ENCODE data around the gene PTH1R. TPM values are rescaled to one million over a fixed set of nuclear protein-coding genes. Genes with fewer than 3 reads are reported as not detected.

PTH1R gene
- total and polyA plus RNA-seq, 4 donors = 11.2 to 29.7 (median 19.9) TPM

- DNase-seq (peak; percentile 75 to 77 (median 77)), ATAC-seq (ENCODE audit: insufficient read depth, low FRiP score) (no peak)
- Histone ChIP-seq H3K4me3 (peak overlapping the region; percentile 35), H3K4me1 (ENCODE audit: control insufficient read depth in 5 of 5, insufficient read depth in 5 of 5, low read length in 5 of 5) (peaks cover 0 to 48% (median 15%) of the 10 kb centered on the region in 5 donors), H3K9me3 (ENCODE audit: control insufficient read depth in 4 of 4, insufficient read depth in 3 of 4, low read length in 3 of 4) (no peaks in the 10 kb centered on the region), H3K36me3 (ENCODE audit: control insufficient read depth in 4 of 4, insufficient read depth in 4 of 4, low read length in 4 of 4) (peaks cover 0 to 10% (median 0%) of the 10 kb centered on the region in 4 donors), H3K9ac (ENCODE audit: insufficient read depth in 1 of 2, low read length in 2 of 2) (peak overlapping the region in 1 of 2 donors; percentile 28), H3K27ac (ENCODE audit: low read depth in 1 of 2, low read length in 1 of 2) (peak overlapping the region in 1 of 2 donors; percentile 37), H3K27me3 (ENCODE audit: control insufficient read depth in 3 of 3, insufficient read depth in 3 of 3, low read length in 2 of 3) (peaks cover 0 to 22% (median 0%) of the 10 kb centered on the region in 3 donors)
- TF ChIP-seq CTCF (IDR thresholded peaks at IDR 0.05; ENCODE audit: control extremely low read depth, extremely low read depth) = no peak
- WGBS, 2 donors = 2 to 3% methylated on average over 48 to 83 of the region's 83 CpGs
These were observed 4.3 kb downstream of the PTH1R start for GRCh38 chr3:46881596-46882376.

DNA sequence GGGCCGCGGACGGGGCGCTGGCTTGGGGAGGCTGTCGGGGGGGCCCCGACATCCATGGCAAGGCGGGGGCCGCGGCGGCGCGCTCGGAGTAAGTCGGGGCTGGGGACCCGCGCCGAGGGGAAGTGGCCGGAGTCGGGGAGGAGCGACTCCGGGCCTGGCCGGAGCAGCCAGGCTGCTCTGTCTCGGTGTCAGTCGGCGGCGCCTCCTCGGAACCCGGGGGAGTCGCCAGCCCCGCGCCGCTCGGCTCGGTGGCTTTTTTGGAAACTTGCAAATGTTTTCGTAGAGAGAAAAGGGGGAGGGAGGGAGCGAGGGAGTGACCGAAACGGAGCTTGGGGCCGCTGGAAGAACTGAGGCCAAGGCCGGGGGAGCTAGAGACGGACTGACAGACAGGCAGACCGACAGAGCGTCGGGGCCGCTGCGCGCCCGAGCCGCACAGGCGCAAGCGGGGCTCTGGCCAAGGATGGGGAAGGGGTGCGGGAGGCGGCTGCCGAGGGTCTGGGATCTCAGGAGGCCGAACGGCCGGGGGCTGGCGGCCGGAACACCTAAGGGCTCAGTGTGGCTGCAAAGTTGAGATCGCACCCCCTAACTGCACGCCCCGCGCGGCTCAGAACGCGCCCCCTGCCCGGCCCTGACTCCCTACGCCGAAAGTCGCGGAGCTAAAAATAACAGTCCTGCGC is 5.0 kb downstream of the PTH1R start:
- Histone ChIP-seq H3K9me3 (ENCODE audit: control insufficient read depth in 4 of 4, insufficient read depth in 3 of 4, low read length in 3 of 4) (no peaks in the 10 kb centered on the region), H3K36me3 (ENCODE audit: control insufficient read depth in 4 of 4, insufficient read depth in 4 of 4, low read length in 4 of 4) (peaks cover 0 to 10% (median 0%) of the 10 kb centered on the region in 4 donors), H3K9ac (ENCODE audit: insufficient read depth in 1 of 2, low read length in 2 of 2) (peak overlapping the region in 1 of 2 donors; percentile 9), H3K27me3 (ENCODE audit: control insufficient read depth in 3 of 3, insufficient read depth in 3 of 3, low read length in 2 of 3) (peaks cover 0 to 22% (median 0%) of the 10 kb centered on the region in 3 donors), H3K4me1 (ENCODE audit: control insufficient read depth in 5 of 5, insufficient read depth in 5 of 5, low read length in 5 of 5) (peaks cover 0 to 48% (median 15%) of the 10 kb centered on the region in 5 donors), H3K4me3 (peak overlapping the region; percentile 35), H3K27ac (ENCODE audit: low read depth in 1 of 2, low read length in 1 of 2) (peak overlapping the region in 1 of 2 donors; percentile 58)
- TF ChIP-seq CTCF (IDR thresholded peaks at IDR 0.05; ENCODE audit: control extremely low read depth, extremely low read depth) = no peak
- WGBS, 2 donors = 0 to 1% methylated on average over 56 to 72 of the region's 72 CpGs
- ATAC-seq (ENCODE audit: insufficient read depth, low FRiP score) (peak; percentile 53), DNase-seq (peak; percentile 63 to 80 (median 78))

GRCh38 chr3:46883054-46883829 is 5.7 kb downstream of the PTH1R start:
- ATAC-seq (ENCODE audit: insufficient read depth, low FRiP score) = no peak
- Histone ChIP-seq H3K9ac (ENCODE audit: insufficient read depth in 1 of 2, low read length in 2 of 2) (peak overlapping the region in 1 of 2 donors; percentile 65), H3K27ac (ENCODE audit: low read depth in 1 of 2, low read length in 1 of 2) (no peak overlapping the region), H3K9me3 (ENCODE audit: control insufficient read depth in 4 of 4, insufficient read depth in 3 of 4, low read length in 3 of 4) (no peaks in the 10 kb centered on the region), H3K27me3 (ENCODE audit: control insufficient read depth in 3 of 3, insufficient read depth in 3 of 3, low read length in 2 of 3) (peaks cover 0 to 22% (median 0%) of the 10 kb centered on the region in 3 donors), H3K36me3 (ENCODE audit: control insufficient read depth in 4 of 4, insufficient read depth in 4 of 4, low read length in 4 of 4) (peaks cover 0 to 10% (median 0%) of the 10 kb centered on the region in 4 donors), H3K4me3 (peak overlapping the region; percentile 5), H3K4me1 (ENCODE audit: control insufficient read depth in 5 of 5, insufficient read depth in 5 of 5, low read length in 5 of 5) (peaks cover 0 to 53% (median 15%) of the 10 kb centered on the region in 5 donors)
- TF ChIP-seq CTCF (IDR thresholded peaks at IDR 0.05; ENCODE audit: control extremely low read depth, extremely low read depth) = no peak
- WGBS, 2 donors = 4 to 14% methylated on average over 28 to 77 of the region's 78 CpGs
- peak; percentile 71 to 88 (median 86) for DNase-seq
